GM10248 (cell line): ENCODE measurements around the gene LDLR.
A peak's percentile ranks its signal among the peaks of the same experiment; 100 is the strongest.
"Not testable (repeated sequence)": the region's sequence is repeated elsewhere in the genome, so short reads cannot be mapped to it uniquely, and the experiment has no call there.

ENCODE experiments used
- CTCF ChIA-PET: fragments of 300-600 bp; sonication (Branson Sonifier 250); formaldehyde crosslinking; extraction: SDS; loops from one replicate; lab custom pipeline; 2021; ENCODE audit warnings: antibody characterized with exemption; lab: Yijun Ruan, JAX
- POLR2A ChIA-PET: fragments of 350-650 bp; sonication (Branson Sonifier 250); formaldehyde crosslinking; extraction: SDS; loops from one replicate; lab custom pipeline; 2020; ENCODE audit warnings: antibody characterized with exemption; lab: Yijun Ruan, JAX
- DNase-seq: peaks from one replicate; pipeline ENCODE4 v3.0.0; 2012; ENCODE audit errors: extremely low spot score
- CTCF ChIP-seq: IDR thresholded peaks from 2 replicates; pipeline ENCODE4 v1.5.1; 2012; ENCODE audit warnings: mild to moderate bottlenecking, low read depth; ENCODE audit errors: extremely low read depth, missing control alignments, control extremely low read depth

LDLR gene

GRCh38 chr19:11155373-11156120 is 66.3 kb downstream of the LDLR start, which contains the start of gene SPC24:
Gene SPC24, minus strand, starts transcription at chr19:11155782. Its CDS starts 6 bp downstream, at chr19:11155776.
- peak; percentile 100 for DNase-seq
- no peak for TF ChIP-seq CTCF
- CTCF ChIA-PET = interaction anchor here (1.4 to 2.2 kb wide), 3 partner anchors 30 to 226 kb away, joined by 5 to 6 read pairs (median 5); no protein-coding TSS in a partner anchor
- POLR2A ChIA-PET = no interaction called here

- CTCF ChIA-PET = no interaction called here
- no peak for DNase-seq
- POLR2A ChIA-PET = no interaction called here
- TF ChIP-seq CTCF = no peak
Measured at GRCh38 chr19:11159598-11160439, 70.6 kb downstream of the LDLR start.

- CTCF ChIA-PET, POLR2A ChIA-PET, DNase-seq: not testable (repeated sequence)
Measured at GRCh38 chr19:11160440-11160768, 71.1 kb downstream of the LDLR start.

GRCh38 chr19:11164296-11164695 is 75.0 kb downstream of the LDLR start:
- TF ChIP-seq CTCF = no peak
- ChIA-PET POLR2A (no interaction called here), CTCF (interaction anchor here (0.8 to 1.7 kb wide), 2 partner anchors 14 to 25 kb away, joined by 3 to 5 read pairs; no protein-coding TSS in a partner anchor)
- DNase-seq = no peak

- no peak for TF ChIP-seq CTCF
- no peak for DNase-seq
- ChIA-PET CTCF (interaction anchor here (0.8 to 1.7 kb wide), 2 partner anchors 13 to 26 kb away, joined by 3 to 5 read pairs; no protein-coding TSS in a partner anchor), POLR2A (no interaction called here)
Measured at GRCh38 chr19:11164879-11165406, 75.7 kb downstream of the LDLR start.

- no peak for TF ChIP-seq CTCF
- ChIA-PET POLR2A (no interaction called here), CTCF (no interaction called here)
- DNase-seq = no peak
Measured at GRCh38 chr19:11165486-11166030, 76.3 kb downstream of the LDLR start.
